Endodermal cell (in vitro differentiated cells): ENCODE measurements around the gene HAUS7. TPM values are rescaled to one million over a fixed set of nuclear protein-coding genes. Genes with fewer than 3 reads are reported as not detected.

ENCODE experiments used
- DNase-seq: peaks from one replicate; pipeline ENCODE4 v3.0.0-alpha.2; 2017
- H3K27ac ChIP-seq: 2 replicates; pipeline ENCODE4 v1.5.1; 2013; ENCODE audit warnings: mild to moderate bottlenecking, low read depth, low read length, moderate library complexity
- H3K27me3 ChIP-seq: 2 replicates; pipeline ENCODE4 v1.6.1; 2013; ENCODE audit warnings: mild to moderate bottlenecking, low read length, moderate library complexity; ENCODE audit not compliant: insufficient read depth, control insufficient read depth, poor library complexity, severe bottlenecking
- H3K36me3 ChIP-seq: 2 replicates; pipeline ENCODE4 v1.7.0; 2013; ENCODE audit warnings: mild to moderate bottlenecking, low read length, moderate library complexity; ENCODE audit not compliant: control insufficient read depth, insufficient read depth
- H3K4me1 ChIP-seq: one replicate; pipeline ENCODE4 v1.7.0; 2013; ENCODE audit warnings: low read length; ENCODE audit not compliant: control insufficient read depth, insufficient read depth
- H3K4me3 ChIP-seq: 2 replicates; pipeline ENCODE4 v1.5.1; 2013; ENCODE audit warnings: mild to moderate bottlenecking, low read length, moderate library complexity
- H3K9ac ChIP-seq: 2 replicates; pipeline ENCODE4 v1.6.1; 2013; ENCODE audit warnings: mild to moderate bottlenecking, low read length, moderate library complexity; ENCODE audit not compliant: poor library complexity, severe bottlenecking; ENCODE audit errors: extremely low read depth
- H3K9me3 ChIP-seq: 2 replicates; pipeline ENCODE4 v1.6.1; 2013; ENCODE audit warnings: mild to moderate bottlenecking, low read length, moderate library complexity; ENCODE audit not compliant: control insufficient read depth
- H3K27ac Mint-ChIP-seq: 2 replicates; pipeline ENCODE4 v1.8.0; 2020; ENCODE audit warnings: mixed read lengths
- H3K27me3 Mint-ChIP-seq: 2 replicates; pipeline ENCODE4 v1.8.0; 2021; ENCODE audit warnings: mild to moderate bottlenecking, mixed read lengths; ENCODE audit not compliant: insufficient read depth
- H3K36me3 Mint-ChIP-seq: 2 replicates; pipeline ENCODE4 v1.8.0; 2020; ENCODE audit warnings: low read depth, mixed read lengths
- H3K4me1 Mint-ChIP-seq: 2 replicates; pipeline ENCODE4 v1.8.0; 2020; ENCODE audit warnings: mixed read lengths
- H3K4me3 Mint-ChIP-seq: 2 replicates; pipeline ENCODE4 v1.8.0; 2020; ENCODE audit warnings: mild to moderate bottlenecking, moderate library complexity, mixed read lengths
- H3K9me3 Mint-ChIP-seq: 2 replicates; pipeline ENCODE4 v1.8.0; 2020; ENCODE audit warnings: mild to moderate bottlenecking, mixed read lengths
- WGBS, 2 experiments: methylation state at CpG; one replicate each; pipeline versions ENCODE4 v1.1.5 to v1.1.7; 2013; ENCODE audit warnings: missing lambda C conversion rate in 2 of 2, mixed read lengths in 1 of 2; ENCODE audit not compliant: insufficient coverage in 1 of 2, insufficient read length in 1 of 2; 5-methylcytosine and 5-hydroxymethylcytosine counted together
- total RNA-seq, 2 donors: library from RNA; stranded (reverse); fragmentation: NEBNext Ultra II Directional in 1 of 2; extraction: Animal tissue kit (Norgen Biotek cat#: 25700) in 1 of 2; gene quantifications; 2 replicates in 1 of 2; 3 replicates in 1 of 2; pipeline ENCODE4 v1.2.1, GENCODE V29; 2021
- TF ChIP-seq, protein P1 (sequence below): fragments of 200-600 bp; sonication (generic); conservative IDR thresholded peaks from 2 replicates; pipeline ENCODE4 v1.5.0; 2021; ENCODE audit warnings: antibody characterized with exemption, mild to moderate bottlenecking

Gene HAUS7
- total RNA-seq, 2 donors from 2014 or later, result 28.7 to 30.9 TPM

DNA sequence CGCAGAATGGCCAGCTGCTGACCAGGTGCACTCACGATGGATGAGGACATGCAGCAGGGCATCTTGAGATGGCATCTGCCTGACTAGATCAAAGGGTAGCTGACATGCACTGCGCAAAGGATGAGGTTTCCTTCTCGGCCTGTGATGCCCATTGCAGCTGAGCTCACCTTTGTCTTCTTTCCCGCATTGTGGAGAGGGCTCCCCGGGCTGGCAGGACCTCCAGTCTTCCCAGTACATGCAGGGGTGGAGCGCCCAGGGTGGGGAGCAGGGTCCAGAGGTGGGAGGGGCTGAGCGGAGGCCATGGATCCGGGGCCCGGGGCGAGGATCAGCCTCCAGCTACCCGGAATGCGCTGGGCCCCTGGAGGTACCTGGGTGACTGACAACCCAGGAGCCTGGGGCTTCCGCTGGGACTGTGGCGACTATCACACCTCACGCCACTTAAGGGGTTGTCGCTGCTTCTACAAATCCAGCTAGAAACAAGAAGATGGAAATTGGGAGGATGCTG is 36.5 kb downstream of the HAUS7 start:
- Mint-ChIP-seq H3K4me1 (no peaks in the 10 kb centered on the region), H3K27me3 (no peaks in the 10 kb centered on the region), H3K27ac (no peak overlapping the region), H3K4me3 (no peak overlapping the region), H3K36me3 (no peaks in the 10 kb centered on the region), H3K9me3 (peaks cover 70% of the 10 kb centered on the region)
- Histone ChIP-seq H3K36me3 (no peaks in the 10 kb centered on the region), H3K27me3 (no peaks in the 10 kb centered on the region), H3K4me1 (no peaks in the 10 kb centered on the region), H3K9me3 (no peaks in the 10 kb centered on the region), H3K27ac (no peak overlapping the region), H3K9ac (no peak overlapping the region), H3K4me3 (no peak overlapping the region)
- TF ChIP-seq, protein P1, sequence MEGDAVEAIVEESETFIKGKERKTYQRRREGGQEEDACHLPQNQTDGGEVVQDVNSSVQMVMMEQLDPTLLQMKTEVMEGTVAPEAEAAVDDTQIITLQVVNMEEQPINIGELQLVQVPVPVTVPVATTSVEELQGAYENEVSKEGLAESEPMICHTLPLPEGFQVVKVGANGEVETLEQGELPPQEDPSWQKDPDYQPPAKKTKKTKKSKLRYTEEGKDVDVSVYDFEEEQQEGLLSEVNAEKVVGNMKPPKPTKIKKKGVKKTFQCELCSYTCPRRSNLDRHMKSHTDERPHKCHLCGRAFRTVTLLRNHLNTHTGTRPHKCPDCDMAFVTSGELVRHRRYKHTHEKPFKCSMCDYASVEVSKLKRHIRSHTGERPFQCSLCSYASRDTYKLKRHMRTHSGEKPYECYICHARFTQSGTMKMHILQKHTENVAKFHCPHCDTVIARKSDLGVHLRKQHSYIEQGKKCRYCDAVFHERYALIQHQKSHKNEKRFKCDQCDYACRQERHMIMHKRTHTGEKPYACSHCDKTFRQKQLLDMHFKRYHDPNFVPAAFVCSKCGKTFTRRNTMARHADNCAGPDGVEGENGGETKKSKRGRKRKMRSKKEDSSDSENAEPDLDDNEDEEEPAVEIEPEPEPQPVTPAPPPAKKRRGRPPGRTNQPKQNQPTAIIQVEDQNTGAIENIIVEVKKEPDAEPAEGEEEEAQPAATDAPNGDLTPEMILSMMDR, result no peak
- no peak for DNase-seq
- 80 to 90% methylated on average over 3 to 17 of the region's 17 CpGs for WGBS, 2 experiments

DNA sequence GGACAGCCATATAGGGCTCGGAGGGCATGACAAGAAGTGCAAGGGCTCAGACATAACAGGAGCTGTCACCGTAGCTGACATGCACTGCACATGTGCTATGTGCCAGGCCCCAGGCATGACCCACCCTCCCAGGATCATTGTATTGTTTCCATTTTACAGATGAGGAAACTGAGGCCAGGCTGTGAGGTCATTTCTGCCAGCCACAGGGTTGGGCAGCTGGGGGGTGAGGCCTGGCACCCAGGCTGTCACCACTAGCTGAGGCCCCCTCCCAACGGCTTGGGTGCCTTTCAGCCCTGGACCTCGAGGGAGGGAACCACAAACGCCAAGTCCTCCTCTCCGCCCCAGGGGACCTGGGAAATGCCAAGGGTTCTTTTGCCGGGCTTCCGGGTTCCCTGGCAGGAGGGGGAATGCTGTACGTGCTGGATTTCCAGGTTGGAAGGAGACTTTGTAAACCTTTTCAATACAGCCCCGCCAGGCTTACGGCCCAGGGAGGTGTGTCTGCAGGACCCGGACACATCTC is 37.2 kb downstream of the HAUS7 start:
- Histone ChIP-seq H3K9ac (no peak overlapping the region), H3K27me3 (no peaks in the 10 kb centered on the region), H3K27ac (no peak overlapping the region), H3K4me3 (no peak overlapping the region), H3K4me1 (no peaks in the 10 kb centered on the region), H3K9me3 (no peaks in the 10 kb centered on the region), H3K36me3 (no peaks in the 10 kb centered on the region)
- Mint-ChIP-seq H3K9me3 (peaks cover 70% of the 10 kb centered on the region), H3K4me1 (no peaks in the 10 kb centered on the region), H3K36me3 (no peaks in the 10 kb centered on the region), H3K4me3 (no peak overlapping the region), H3K27ac (no peak overlapping the region), H3K27me3 (no peaks in the 10 kb centered on the region)
- 70 to 83% methylated on average over 6 to 12 of the region's 12 CpGs for WGBS, 2 experiments
- TF ChIP-seq, protein P1, result no peak
- no peak for DNase-seq

DNA sequence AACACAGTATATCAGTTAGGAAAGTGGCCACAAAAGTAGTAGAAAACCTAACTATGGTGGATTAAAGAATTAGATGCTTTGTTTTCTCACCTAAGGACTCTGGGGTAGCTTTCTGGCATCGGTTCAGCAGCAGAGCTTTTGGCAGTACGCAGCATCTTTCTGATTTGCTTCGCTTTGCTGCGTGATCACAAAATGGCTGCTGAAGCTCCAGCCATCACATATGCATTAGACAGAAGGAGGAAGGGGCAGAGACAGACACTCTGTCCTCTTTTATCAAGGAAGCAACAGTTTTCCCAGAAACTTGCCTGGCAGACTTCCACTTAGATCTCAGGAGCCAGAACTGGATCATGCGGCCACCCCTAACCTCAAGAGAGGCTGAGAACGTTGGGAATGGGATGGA is 39.6 kb downstream of the HAUS7 start:
- H3K4me3 ChIP-seq, result no peak overlapping the region
- Mint-ChIP-seq H3K27me3 (no peaks in the 10 kb centered on the region), H3K9me3 (peaks cover 79% of the 10 kb centered on the region), H3K4me1 (no peaks in the 10 kb centered on the region), H3K4me3 (no peak overlapping the region), H3K27ac (no peak overlapping the region), H3K36me3 (no peaks in the 10 kb centered on the region)
- H3K27me3 ChIP-seq, result no peaks in the 10 kb centered on the region
- H3K4me1 ChIP-seq, result no peaks in the 10 kb centered on the region
- 92 to 96% methylated on average over 6 of the region's 6 CpGs for WGBS, 2 experiments
- no peak overlapping the region for H3K27ac ChIP-seq
- no peak overlapping the region for H3K9ac ChIP-seq
- no peaks in the 10 kb centered on the region for H3K9me3 ChIP-seq
- no peaks in the 10 kb centered on the region for H3K36me3 ChIP-seq
- DNase-seq, result no peak
- TF ChIP-seq, protein P1, result no peak
